Ovary (tissue), 9 donors: ENCODE results near the gene PRKCE. TPM values are rescaled to one million over a fixed set of nuclear protein-coding genes. Genes with fewer than 3 reads are reported as not detected.

Source experiments
- DNase-seq, 5 donors: peaks; one replicate each; pipeline ENCODE4 v3.0.0-alpha.2; 2019 to 2020
- H3K27ac ChIP-seq, 2 donors: fragments of 200-600 bp; one replicate each; pipeline versions ENCODE4 v1.5.1 to v1.8.0; 2019 to 2022
- H3K27me3 ChIP-seq: fragments of 200-600 bp; one replicate; pipeline ENCODE4 v1.8.0; 2022
- H3K36me3 ChIP-seq: fragments of 200-600 bp; sonication (generic); one replicate; pipeline ENCODE4 v1.5.1; 2019
- H3K4me1 ChIP-seq: one replicate; pipeline ENCODE4 v1.8.1; 2013; ENCODE audit warnings: mild to moderate bottlenecking, moderate library complexity; ENCODE audit not compliant: insufficient read depth
- H3K4me3 ChIP-seq: fragments of 200-600 bp; sonication (generic); one replicate; pipeline ENCODE4 v1.5.1; 2017
- H3K9me3 ChIP-seq, 2 donors: fragments of 200-600 bp in 1 of 2; sonication (generic) in 1 of 2; one replicate each; pipeline versions ENCODE4 v1.5.1 to v1.8.1; 2013 to 2019; ENCODE audit warnings: mild to moderate bottlenecking in 1 of 2, moderate library complexity in 1 of 2
- CTCF ChIP-seq, 3 donors: fragments of 450-650 bp in 2 of 3; fragments of 200-600 bp in 1 of 3; IDR thresholded peaks; one replicate each; pipeline versions ENCODE4 v1.5.1 to v1.8.0; 2016 to 2022; ENCODE audit warnings: antibody characterized with exemption in 3 of 3, mild to moderate bottlenecking in 1 of 3
- EP300 ChIP-seq: sonication (generic); formaldehyde crosslinking; IDR thresholded peaks from one replicate; pipeline ENCODE4 v1.6.1; 2017; ENCODE audit warnings: antibody characterized with exemption
- POLR2A ChIP-seq: fragments of 450-650 bp; IDR thresholded peaks from one replicate; pipeline ENCODE4 v1.6.1; 2017; ENCODE audit warnings: antibody characterized with exemption, mild to moderate bottlenecking, moderate library complexity
- WGBS, 3 donors: extraction: QIAGEN DNeasy Blood & Tissue Kit in 1 of 3; methylation state at CpG; one replicate each; pipeline versions ENCODE4 v1.1.5 to v1.1.7; 2013 to 2017; 5-methylcytosine and 5-hydroxymethylcytosine counted together
- intact Hi-C, 4 donors: fragments of 100-400 bp; cut with DNase I; formaldehyde crosslinking; loops; one replicate each; pipeline versions ENCODE4 v1.11.0 to v1.15.1; 2022 to 2023
- polyA plus RNA-seq, 2 donors: library from polyadenylated mRNA; stranded (reverse); fragments of 200-250 nt in 1 of 2; fragments of 350-450 nt in 1 of 2; fragmentation: Illumina TruSeq in 1 of 2; extraction: RNeasy Lipid Tissue Mini Kit (QIAGEN cat#74804) in 1 of 2; gene quantifications; one replicate each; pipeline ENCODE4 v1.2.3, GENCODE V29; 2013 to 2014
- total RNA-seq, 7 donors: library from RNA; depleted of rRNA in 2 of 7; stranded (reverse); fragments of >200 nt in 2 of 7; fragmentation: NEBNext Ultra II Directional in 3 of 7; extraction: Animal tissue kit (Norgen Biotek cat#: 25700) in 3 of 7; gene quantifications; one replicate each; pipeline versions ENCODE4 v1.1.0 to v1.2.4, GENCODE V29; 2016 to 2023
- donor health status: DM: no; HTN: no; CAD: no; lungs with moderate emphysema.
- donor health status: DM: no; HTN: no; CAD: no.
- donor health status: Bipolar disorder and iron deficiency.
- donor health status: DM: yes; HTN: yes; CAD: no.
- donor health status: DM: no; HTN: no; CAD: no.
- donor health status: DM: yes; HTN: yes; CAD: no.

The PRKCE gene
- total and polyA plus RNA-seq, 9 donors = 3.1 to 22.8 (median 12.8) TPM

GRCh38 chr2:45872211-45872610 is 220.7 kb downstream of the PRKCE start:
- Histone ChIP-seq H3K4me1 (no peaks in the 10 kb centered on the region), H3K27ac (no peak overlapping the region), H3K9me3 (no peaks in the 10 kb centered on the region), H3K36me3 (no peaks in the 10 kb centered on the region), H3K4me3 (no peak overlapping the region), H3K27me3 (no peaks in the 10 kb centered on the region)
- TF ChIP-seq CTCF (IDR thresholded peaks at IDR 0.05) (no peak), EP300 (no peak), POLR2A (no peak)
- DNase-seq = no peak
- intact Hi-C loops = no loop called here
- WGBS, 3 donors = 72 to 85% (median 80%) methylated on average over 5 of the region's 5 CpGs

GRCh38 chr2:45874344-45874743 is 222.9 kb downstream of the PRKCE start:
- Histone ChIP-seq H3K9me3 (no peaks in the 10 kb centered on the region), H3K4me1 (no peaks in the 10 kb centered on the region), H3K27me3 (no peaks in the 10 kb centered on the region), H3K36me3 (no peaks in the 10 kb centered on the region), H3K4me3 (no peak overlapping the region), H3K27ac (no peak overlapping the region)
- intact Hi-C loops = no loop called here
- TF ChIP-seq CTCF (IDR thresholded peaks at IDR 0.05) (no peak), POLR2A (no peak), EP300 (no peak)
- DNase-seq = peak in 1 of 5 donors; percentile 45
- WGBS, 3 donors = 57 to 78% (median 71%) methylated on average over 3 of the region's 3 CpGs

GRCh38 chr2:45876611-45877010 is 225.1 kb downstream of the PRKCE start:
- Histone ChIP-seq H3K4me1 (no peaks in the 10 kb centered on the region), H3K36me3 (no peaks in the 10 kb centered on the region), H3K27me3 (no peaks in the 10 kb centered on the region), H3K9me3 (no peaks in the 10 kb centered on the region), H3K4me3 (no peak overlapping the region), H3K27ac (no peak overlapping the region)
- TF ChIP-seq CTCF (IDR thresholded peaks at IDR 0.05) (no peak), POLR2A (no peak), EP300 (no peak)
- no peak for DNase-seq
- intact Hi-C loops = no loop called here
- whole genome bisulfite sequencing, 3 donors = 94 to 99% (median 99%) methylated on average over 2 of the region's 2 CpGs

GRCh38 chr2:45879406-45879805 is 227.9 kb downstream of the PRKCE start:
- Histone ChIP-seq H3K36me3 (no peaks in the 10 kb centered on the region), H3K4me1 (peaks cover 17% of the 10 kb centered on the region), H3K4me3 (no peak overlapping the region), H3K27ac (no peak overlapping the region), H3K9me3 (no peaks in the 10 kb centered on the region), H3K27me3 (no peaks in the 10 kb centered on the region)
- no peak for DNase-seq
- intact Hi-C loops = no loop called here
- WGBS, 3 donors = 85 to 93% (median 93%) methylated on average over 6 of the region's 6 CpGs
- no peak for TF ChIP-seq POLR2A

- no peaks in the 10 kb centered on the region for H3K27me3 ChIP-seq
- intact Hi-C loops = loop anchor here in 1 of 4 donors (10.0 kb wide), 1 partner anchor 55 kb away; no protein-coding TSS in a partner anchor
- DNase-seq = no peak
- WGBS, 3 donors = 95 to 98% (median 98%) methylated on average over 2 of the region's 2 CpGs
- no peaks in the 10 kb centered on the region for H3K36me3 ChIP-seq
- TF ChIP-seq CTCF (IDR thresholded peaks at IDR 0.05) (no peak), EP300 (no peak), POLR2A (no peak)
- H3K4me1 ChIP-seq = peaks cover 21% of the 10 kb centered on the region
- H3K4me3 ChIP-seq = no peak overlapping the region
- H3K9me3 ChIP-seq = no peaks in the 10 kb centered on the region
- no peak overlapping the region for H3K27ac ChIP-seq
Measured at GRCh38 chr2:45879936-45880335, 228.5 kb downstream of the PRKCE start.
